HG02852 (cell line): ENCODE measurements around the gene UFC1.

Source experiments
- ATAC-seq: cut with Tn5 transposase; IDR thresholded peaks from one replicate; pipeline ENCODE4 v1.9.1; 2021; ENCODE audit warnings: mild to moderate bottlenecking, moderate library complexity; ENCODE audit not compliant: unreplicated experiment

The UFC1 gene

GRCh38 chr1:161168906-161169305 is 15.1 kb downstream of the UFC1 start:
- ATAC-seq: no peak

- ATAC-seq: no peak
Observed at GRCh38 chr1:161171191-161171590, 17.4 kb downstream of the UFC1 start.

- ATAC-seq: no peak
Observed at GRCh38 chr1:161171696-161172095, 17.9 kb downstream of the UFC1 start.

GRCh38 chr1:161172349-161172748 is 18.6 kb downstream of the UFC1 start:
- ATAC-seq: no peak

GRCh38 chr1:161172776-161173376 is 19.1 kb downstream of the UFC1 start:
- no peak for ATAC-seq

- no peak for ATAC-seq
Observed at GRCh38 chr1:161173711-161174110, 19.9 kb downstream of the UFC1 start.

- ATAC-seq: no peak
Observed at GRCh38 chr1:161174911-161175310, 21.1 kb downstream of the UFC1 start.

GRCh38 chr1:161175771-161176453 is 22.1 kb downstream of the UFC1 start:
- ATAC-seq: no peak

- ATAC-seq: no peak
Observed at GRCh38 chr1:161176468-161177111, 22.8 kb downstream of the UFC1 start.

- ATAC-seq: peak; percentile 87
Observed at GRCh38 chr1:161177112-161177935, 23.5 kb downstream of the UFC1 start, which contains the start of gene B4GALT3. Gene B4GALT3 (minus strand): TSS chr1:161177507. CDS start chr1:161176060, 1,447 bp downstream.

GRCh38 chr1:161177936-161178244 is 24.1 kb downstream of the UFC1 start:
- no peak for ATAC-seq

- ATAC-seq: no peak
Observed at GRCh38 chr1:161179698-161180097, 25.9 kb downstream of the UFC1 start.

GRCh38 chr1:161180639-161181038 is 26.9 kb downstream of the UFC1 start:
- ATAC-seq: no peak

GRCh38 chr1:161182214-161182613 is 28.4 kb downstream of the UFC1 start:
- no peak for ATAC-seq

- ATAC-seq: peak; percentile 67
Observed at GRCh38 chr1:161185282-161185682, 31.5 kb downstream of the UFC1 start.

- peak; percentile 31 for ATAC-seq
Observed at GRCh38 chr1:161185732-161186311, 32.0 kb downstream of the UFC1 start.

- ATAC-seq: no peak
Observed at GRCh38 chr1:161187311-161187710, 33.5 kb downstream of the UFC1 start.

GRCh38 chr1:161188381-161188780 is 34.6 kb downstream of the UFC1 start:
- ATAC-seq: no peak

GRCh38 chr1:161189036-161189435 is 35.3 kb downstream of the UFC1 start:
- no peak for ATAC-seq

GRCh38 chr1:161190962-161191521 is 37.3 kb downstream of the UFC1 start:
- no peak for ATAC-seq

- ATAC-seq: no peak
Observed at GRCh38 chr1:161191971-161192370, 38.2 kb downstream of the UFC1 start.
